Fibroblast of upper back skin (primary cell): Measurements from ENCODE around the gene NEDD4L.

Experiments
- DNase-seq: peaks from one replicate; pipeline ENCODE4 v3.0.0-alpha.2; 2013

The NEDD4L gene

DNA sequence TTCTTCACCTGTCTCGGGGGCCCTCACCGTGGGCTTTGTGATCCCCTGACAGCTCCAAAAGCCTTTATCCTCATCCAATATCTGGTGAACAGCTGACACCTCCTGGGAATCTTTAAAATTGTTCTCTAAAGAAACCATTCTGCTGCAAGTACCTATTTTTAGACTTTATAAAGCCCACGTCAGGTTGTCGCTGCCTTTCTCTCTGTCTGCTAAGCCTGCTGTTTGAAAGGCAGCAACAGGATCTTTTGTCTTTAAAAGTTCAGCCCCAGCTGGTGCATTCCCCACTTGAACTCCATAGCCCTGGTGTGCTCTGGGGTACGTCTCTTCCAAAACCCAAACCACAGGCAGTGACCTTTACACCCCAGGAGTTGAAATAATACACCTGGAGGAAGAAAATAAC, 145.0 kb downstream of the NEDD4L start:
- DNase-seq = no peak

DNA sequence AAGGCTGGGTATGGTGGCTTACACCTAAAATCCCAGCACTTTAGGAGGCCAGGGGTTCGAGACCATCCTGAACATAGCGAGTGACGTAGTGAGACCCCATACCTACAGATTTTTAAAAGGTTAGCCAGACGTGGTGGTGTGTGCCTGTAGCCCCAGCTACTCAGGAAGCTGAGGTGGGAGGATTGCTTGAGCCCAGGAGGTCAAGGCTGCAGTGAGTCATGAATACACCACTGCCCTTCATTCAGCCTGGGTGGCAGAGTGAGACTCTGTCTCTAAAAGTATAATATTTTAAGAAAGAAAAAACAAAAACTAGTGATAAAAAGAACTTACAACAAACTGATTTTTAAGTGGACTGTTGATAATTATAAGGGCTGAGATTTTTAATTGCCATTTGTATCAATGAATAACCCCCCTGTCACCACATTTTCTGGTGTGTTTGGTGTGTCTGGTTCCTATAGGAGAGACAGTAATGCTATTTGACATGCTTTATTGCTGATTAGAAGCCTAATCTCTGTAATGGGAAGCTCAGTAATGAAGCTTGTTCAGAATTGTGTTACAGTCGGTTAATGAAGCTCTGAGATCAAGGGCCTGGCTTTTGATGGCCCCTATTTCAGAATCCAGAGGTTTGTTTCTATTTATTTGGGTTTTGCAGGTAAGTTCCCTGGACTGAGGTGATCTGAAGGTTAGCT, 147.0 kb downstream of the NEDD4L start:
- no peak for DNase-seq

DNA sequence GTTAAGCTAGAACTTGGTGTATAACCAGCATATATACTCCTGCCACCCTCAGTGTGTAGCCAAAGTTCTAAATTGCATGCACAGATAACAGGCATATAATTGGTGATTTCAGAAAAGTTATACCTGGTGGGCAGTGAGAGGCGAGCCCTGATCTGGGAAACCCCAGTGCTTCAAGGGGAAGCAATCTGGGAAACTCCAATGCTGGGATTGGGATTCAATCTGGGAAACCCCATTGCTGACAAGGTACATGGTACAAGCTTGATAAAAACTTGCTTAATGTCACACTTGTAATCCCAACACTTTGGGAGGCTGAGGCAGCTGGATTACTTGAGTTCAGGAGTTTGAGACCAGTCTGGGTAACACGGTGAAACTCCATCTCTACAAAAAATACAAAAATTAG, 147.6 kb downstream of the NEDD4L start:
- no peak for DNase-seq

DNA sequence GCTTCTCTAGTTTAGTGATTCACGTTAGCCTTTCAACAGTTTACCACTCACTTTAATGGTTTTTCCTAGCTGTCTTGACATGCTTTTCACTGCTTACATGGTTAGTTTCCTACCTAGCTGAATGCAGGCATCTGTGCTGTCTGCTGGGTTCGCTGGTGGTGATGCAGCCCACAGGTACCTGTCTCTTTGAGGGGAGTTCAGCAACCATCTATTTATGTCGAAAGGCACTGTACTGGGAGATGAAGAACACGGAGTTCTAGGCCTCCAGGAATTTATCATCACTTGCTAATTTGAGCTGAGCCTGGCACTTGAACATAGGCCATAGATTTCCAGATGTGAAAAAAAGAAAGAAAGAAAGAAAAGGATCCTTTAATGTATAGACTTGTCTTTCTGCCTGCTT, 148.5 kb downstream of the NEDD4L start:
- DNase-seq = no peak

DNA sequence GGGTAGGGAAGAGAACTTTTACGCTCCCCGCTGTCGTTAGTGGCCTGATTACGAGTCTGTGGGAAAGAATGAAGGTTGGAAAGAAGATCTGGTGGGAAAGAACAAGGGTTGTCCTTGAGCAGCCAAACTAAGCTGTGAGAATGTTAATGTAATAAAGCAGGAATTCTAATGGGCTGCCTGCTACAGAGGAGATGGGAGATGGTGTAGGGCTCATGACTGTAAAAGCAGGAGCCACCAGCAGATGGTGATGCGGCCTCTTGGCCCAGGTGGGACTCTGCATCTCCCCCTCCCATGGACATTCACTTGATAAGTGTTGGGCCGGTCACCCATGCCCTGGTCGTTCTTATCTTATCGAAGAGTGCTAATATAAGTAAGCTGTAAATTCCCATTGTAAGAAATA, 150.0 kb downstream of the NEDD4L start:
- peak; percentile 28 for DNase-seq

DNA sequence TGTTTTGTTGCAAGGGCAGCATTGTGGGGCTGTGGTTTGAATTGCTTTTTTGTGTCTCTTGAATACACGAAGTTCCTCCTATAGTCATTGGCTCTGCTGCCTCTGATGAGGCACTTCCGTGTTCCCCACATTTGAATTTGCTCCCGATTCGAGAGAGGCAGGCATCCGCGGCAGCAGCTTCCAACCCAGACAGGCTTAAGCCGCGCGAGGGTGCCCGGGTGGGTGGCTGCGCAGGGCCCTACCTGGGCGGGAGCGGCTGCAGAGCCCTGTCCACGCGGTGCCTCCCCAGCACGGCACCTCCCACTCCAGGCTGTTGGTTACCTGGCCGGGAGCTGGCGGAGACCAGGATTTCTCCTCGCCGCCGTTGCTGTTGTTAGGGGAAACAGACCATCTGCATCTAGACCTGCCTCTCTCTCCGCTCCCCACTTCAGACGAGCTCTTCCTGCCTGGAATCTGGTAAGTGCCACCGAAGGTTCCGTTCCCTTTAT, 151.3 kb downstream of the NEDD4L start:
- DNase-seq = no peak

DNA sequence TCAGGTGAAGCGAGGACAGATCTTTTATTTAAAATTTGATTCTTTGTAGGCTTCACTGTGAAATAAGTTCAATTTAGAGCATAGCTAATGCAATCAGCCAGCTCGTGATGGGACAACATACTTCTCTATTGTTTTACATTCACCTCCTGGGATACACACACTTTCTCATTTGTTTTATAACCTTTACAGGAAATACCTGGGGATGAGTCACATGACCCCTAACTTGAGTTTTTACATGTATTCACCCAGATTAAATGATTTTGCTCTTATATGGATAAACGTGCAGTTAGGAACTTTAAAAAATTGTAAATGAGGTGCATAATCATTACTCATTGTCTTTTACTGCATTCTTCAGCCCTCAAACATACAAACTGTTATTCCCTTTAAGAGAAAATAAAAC, 152.1 kb downstream of the NEDD4L start:
- peak; percentile 33 for DNase-seq

DNA sequence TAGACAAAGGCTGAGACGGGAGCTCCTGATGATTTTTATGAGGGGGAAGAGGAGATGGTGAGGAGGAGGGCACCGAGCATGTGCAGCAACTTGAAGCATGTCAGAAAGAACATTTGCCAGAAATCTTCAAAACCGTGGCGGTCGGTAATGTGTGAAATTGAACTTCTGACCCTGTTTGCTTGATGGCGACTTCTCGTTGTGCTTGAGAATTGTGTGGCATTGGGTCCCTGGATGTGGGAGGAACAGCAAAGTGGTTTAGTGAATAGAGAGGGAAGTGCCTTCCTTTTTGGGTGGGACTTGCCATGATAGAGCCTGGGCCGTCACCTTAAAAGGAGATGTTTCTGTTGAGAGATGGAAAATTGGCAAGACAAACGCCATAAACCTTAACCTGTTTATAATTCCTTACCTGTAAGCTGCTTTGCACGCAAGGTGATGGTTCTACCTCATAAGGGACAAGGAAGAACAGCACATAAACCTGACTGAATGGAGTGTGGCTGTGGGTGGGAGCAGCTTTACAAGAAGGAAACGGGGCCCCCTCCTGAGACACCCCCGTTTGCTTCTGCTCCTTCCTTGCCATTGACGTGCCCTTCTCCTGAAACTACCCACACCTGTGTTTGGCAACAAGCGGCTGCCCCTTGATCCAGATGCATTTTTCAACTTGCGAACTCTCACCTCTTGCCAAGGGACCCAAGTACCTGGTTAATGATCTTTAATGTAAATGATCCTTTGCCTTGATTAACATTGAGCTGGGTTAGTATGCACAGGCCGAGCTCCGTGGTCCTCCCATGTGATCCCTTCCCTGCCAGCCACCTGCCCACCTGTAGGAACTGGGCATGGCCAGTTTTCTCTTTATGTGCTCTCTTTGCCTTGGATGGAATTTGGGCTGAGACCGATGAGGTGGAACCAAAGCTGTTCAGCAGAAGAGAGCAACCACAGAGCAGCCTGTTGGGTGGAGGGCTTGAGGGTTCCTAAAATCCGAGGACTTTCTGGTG, 153.2 kb downstream of the NEDD4L start:
- no peak for DNase-seq

DNA sequence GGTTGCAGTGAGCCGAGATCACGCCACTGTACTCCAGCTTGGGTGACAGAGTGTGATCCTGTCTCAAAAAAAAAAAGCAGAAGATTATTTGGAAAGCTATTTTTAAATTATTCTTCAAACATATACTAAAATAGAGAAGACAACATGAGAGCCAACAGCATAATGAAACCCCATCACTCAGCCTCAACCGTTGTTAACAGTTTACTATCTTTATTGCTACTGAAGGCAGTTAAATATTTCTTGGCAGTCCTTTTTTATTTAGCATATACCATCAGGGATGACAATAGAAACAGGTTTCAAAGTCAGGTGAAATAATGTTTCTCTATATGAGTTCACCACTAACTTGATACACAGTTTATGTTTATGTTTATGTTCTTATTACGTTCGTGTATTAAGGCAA, 157.2 kb downstream of the NEDD4L start:
- no peak for DNase-seq

DNA sequence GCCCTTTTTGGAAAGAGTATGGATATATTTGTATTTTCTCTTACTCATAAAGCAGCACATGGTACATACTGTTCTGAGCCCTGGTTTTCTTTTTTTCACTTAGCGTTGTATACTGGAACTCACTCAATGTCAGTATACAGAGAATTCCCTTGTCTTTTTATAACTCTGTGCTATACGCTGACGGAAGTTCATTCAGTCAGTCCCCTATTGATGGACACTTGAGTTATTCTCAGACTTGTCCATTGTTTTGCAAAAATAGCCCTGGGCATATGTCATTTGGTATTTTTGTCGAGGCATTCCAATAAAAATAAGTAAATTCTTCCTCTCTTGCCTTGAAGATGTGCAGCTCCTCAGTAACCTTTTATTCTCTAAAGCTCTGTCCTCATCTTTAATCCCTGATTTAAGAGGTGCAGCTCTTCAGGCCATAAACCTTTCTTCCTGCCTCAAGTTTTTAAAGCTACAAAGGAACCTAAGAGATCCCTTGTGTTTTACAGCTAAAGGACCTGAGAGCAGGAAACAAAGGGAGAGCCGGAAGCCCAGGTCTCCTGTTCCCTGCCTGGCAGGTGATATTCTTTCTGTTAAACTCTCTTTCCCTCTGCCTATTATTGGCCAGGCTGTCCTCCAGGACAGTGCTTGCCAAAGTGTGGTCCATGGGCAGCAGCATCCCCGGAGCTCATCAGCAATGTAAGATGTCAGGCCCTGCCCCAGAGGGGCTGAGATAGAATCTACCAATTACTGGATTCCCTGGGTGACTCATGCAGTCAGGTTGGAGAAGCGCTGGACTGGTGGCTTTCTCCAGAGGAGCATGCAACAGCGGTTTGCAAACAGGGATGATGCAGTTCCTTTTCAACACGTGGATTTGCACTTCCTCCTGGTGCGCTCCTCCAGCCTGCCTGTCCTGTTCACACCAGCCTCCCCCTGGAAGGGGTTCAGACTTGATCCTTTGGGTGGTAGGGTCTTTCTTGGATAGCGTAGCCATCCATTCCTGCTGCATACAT, 158.0 kb downstream of the NEDD4L start:
- peak; percentile 60 for DNase-seq

DNA sequence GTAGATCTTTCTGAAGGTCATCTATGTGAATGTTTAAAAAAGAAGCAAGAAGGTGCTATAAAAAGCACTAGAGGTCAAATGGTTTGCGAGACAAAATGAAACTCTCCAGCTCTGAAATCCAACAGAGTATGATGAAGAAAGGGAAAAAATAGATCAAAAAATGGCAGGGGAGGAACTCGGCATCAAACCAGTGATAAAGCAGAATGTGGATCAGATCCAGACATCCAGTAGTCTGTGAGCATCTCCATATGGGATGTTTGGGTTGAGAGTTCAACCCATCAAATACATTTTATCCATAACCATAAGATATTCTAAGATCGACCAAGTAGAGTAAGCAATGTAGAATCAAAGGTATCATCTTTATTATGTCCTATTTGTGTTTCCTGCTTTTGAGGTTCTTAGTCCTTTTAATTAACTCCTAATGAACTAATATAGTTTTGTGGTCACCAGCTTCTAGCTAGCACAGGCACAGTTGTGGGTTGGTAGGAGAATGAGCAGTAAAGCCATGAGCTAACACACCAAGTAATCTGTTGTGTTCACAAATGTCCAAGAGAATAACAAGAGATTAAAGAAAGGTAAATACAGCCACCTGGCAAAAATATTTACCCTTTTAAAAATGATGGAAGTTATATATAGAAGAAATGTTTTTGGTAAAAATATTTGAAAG, 160.9 kb downstream of the NEDD4L start:
- no peak for DNase-seq

DNA sequence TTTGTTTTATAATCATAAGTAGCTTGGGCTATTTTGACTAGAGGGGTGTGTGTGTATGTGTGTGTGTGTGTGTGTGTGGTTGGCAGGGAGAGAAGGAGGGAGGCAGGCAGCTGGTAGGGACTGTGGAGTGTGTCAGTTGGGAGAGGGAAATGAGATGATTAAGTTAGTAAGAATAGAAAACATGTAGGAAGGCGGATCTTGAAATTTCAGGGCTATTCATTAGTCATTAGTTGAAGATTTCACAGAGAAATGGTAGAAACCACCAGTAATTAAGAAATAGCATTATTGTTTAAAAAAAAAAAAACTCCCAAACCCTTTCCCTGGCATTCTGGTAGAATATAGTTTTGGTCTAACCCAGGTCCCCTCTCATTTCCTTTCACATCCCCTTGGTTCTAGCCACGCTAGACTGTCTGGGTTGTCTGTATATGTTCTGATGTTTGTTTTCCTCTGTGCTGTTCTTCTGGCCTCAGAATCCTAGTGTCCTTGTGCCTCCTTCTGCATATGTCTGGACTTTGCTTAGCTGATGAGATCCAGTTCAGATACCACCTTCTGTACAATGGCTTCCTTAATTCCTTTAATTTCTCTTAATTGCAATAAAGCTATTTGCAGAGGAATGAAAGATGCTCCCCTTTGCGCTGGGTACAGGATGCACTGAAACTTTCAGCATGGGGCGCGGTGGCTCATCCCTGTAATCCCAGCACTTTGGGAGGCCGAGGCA, 161.6 kb downstream of the NEDD4L start:
- DNase-seq = peak; percentile 81

DNA sequence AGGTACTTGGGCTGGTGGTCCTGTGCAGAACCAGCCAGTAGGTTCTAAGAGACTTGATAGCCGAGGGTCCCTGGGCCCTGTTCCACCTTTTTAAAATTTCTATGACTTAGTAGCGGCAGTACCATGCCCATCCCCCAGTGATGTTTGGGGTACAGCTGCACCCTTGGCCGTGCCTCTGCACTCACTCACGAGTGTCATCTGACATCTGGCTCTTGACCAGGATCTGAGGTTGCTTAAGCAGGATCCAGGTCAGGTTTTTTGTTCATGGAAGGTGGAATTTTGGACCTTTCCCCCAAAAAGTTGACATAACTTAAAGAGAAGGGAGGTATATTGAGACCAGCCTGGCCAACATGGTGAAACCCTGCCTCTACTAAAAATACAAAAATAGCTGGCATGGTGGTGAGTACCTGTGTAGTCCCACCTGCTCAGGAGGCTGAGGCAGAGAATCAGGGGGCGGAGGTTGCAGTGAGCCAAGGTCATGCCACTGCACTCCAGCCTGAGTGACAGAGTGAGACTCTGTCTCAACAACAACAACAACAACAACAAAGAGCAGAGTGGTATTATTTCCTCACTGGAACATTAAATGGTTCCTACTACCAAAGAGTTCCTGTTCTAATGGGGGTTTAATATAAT, 163.6 kb downstream of the NEDD4L start:
- no peak for DNase-seq

DNA sequence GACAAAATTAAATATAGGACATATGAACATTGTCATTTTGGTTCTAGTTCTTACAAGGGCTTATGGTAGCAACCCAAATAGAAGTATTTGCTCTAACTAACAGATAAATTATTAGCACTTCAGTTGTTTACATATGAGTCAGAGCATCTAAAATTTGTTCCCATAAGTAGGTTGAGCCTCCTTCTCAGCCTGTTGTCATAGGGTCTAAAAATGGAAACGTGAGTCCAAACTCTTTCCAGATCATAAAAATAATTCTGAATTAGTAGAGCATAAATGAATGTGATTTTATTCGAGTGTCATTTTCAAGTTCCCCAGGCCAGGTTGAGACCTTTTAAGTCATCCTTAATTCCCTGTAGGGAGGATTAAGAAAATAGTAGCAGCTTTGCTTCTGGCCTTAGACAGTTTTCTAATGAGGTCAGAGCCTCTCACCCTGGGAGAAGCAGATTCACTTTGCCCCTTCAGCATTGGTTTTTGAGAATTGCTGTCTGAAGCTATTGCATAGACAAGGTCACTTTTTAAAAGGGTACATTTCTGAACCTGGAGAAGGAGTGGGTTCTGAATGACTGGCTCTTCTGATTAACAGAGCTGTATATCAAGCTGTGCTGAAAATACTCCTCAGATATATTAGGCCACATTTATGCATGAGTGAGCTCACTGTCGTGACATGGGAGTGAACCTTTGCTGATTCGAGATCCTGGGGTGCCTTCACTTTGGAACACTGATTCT, 164.3 kb downstream of the NEDD4L start:
- no peak for DNase-seq

DNA sequence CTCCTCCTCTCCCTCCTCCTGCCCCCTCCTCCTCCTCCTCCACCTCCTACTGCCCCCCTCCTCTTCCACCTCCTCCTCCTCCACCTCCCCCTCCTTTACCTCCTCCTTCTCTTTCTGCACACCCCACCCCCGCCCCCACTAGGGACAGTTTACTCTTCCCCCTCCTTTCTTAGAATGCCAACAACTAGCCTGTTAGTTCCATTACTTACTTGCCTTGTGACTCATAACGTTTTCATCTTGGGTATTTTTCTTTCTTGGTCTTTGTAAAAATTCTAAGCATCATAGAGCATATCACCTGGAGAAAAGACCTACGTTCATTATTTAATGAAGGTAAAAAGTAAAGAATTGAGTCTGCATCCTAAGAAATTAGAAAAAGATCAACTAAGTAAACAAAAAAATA, 165.3 kb downstream of the NEDD4L start:
- peak; percentile 42 for DNase-seq

DNA sequence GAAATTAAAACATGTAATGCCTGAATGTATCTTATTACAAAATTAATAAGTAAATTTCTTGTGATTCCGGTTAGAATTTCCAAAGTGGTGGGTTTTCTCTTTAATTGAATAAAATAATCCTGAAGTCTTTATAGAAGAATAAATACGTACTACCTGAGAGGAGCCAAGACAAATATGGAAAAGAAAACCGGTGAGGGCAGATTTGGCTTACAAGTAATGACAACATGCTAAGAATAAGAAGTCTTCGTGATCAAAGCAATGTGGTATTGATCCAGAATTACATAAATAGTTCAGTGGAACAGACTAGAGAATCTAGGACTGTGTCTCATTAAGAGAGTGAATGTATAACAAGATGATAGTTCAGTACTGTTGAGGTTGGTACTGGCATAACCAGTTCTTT, 167.5 kb downstream of the NEDD4L start:
- no peak for DNase-seq

DNA sequence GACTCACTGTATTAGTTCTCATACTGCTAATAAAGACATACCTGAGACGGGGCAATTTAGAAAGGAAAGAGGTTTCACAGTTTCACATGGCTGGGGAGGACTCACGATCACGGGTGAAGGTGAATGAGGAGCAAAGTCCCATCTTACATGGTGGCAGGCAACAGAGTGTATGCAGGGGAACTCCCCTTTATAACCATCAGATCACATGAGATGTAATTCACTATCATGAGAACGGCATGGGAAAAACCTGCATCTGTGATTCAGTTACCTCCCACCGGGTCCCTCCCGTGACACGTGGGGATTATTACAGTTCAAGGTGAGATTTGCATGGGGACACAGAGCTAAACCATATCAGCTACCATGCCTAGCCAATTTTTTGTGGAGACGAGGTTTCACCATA, 168.2 kb downstream of the NEDD4L start:
- no peak for DNase-seq

DNA sequence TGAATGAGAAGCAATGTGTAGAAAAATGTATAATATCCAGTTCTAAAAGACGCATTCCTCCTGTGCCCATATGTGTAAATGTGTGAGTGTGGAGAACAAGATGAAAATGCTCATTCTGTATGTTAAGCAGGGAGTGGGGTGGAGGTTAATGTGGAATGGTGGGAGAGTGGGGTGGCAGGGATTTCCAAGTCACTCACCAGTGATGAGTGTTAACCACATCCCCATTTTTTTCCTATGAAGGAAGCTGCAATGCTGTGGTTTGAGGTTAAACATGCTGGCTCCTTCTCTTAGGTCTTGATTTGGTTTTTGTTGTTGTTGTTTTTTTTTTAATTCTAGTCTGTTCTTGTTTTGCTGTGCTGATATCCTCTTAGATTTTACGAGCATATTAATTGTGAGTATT, 169.4 kb downstream of the NEDD4L start:
- DNase-seq = peak; percentile 92

DNA sequence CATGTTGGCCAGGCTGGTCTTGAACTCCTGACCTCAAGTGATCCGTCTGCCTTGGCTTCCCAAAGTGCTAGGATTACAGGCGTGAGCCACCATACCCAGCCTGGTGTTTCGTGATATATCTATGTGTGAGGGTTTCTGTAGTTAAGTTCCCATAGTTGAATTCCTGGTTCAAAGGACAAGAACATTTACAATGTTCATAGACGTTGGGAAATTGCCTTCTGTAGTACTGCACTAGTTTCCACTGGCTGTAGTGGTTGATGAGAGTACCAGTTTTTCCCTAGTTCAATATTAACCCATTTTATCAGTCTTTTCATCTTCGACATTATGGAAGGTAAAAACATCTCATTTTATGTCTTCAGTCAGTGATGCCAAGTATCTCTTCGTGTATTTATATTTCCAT, 171.0 kb downstream of the NEDD4L start:
- DNase-seq = no peak

DNA sequence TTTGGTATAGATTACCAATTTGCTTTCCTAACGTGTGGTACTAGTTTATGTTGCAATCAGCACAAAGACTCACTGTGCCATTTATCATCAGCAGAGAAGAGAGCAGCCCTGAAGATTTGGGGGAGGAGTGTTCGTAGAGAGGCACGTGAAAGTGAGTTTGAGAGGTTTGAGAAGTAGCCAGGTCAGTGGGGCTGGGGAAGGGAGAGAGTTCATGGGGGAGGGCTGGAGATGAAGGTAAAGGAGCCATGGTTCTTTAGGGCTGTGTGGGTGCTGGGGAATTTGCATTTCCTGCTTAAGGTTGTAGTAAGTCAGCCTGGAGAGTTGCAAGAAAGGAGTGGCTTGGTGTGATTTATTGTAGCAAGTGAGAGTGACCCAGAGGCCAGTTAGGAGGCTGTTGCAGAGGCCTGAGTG, 172.1 kb downstream of the NEDD4L start:
- peak; percentile 34 for DNase-seq
